OCI-LY1 (cell line): ENCODE results near the gene HDC.

Experiments
- H2AFZ ChIP-seq: fragments of 200-600 bp; sonication (generic), shearing (Covaris generic); 2 replicates; pipeline ENCODE4 v1.6.0; 2014; ENCODE audit warnings: antibody characterized with exemption, mild to moderate bottlenecking, low read length
- H3F3A ChIP-seq: fragments of 200-600 bp; sonication (generic), shearing (Covaris generic); 2 replicates; pipeline ENCODE4 v1.6.0; 2014; ENCODE audit warnings: mild to moderate bottlenecking, antibody characterized with exemption, low read length, moderate library complexity; ENCODE audit not compliant: insufficient read depth
- H3K27ac ChIP-seq: fragments of 200-600 bp; sonication (generic); 2 replicates; pipeline ENCODE4 v1.5.1; 2014; ENCODE audit warnings: low read length, mixed run types, mild to moderate bottlenecking, low read depth; ENCODE audit not compliant: poor library complexity, severe bottlenecking
- H3K27me3 ChIP-seq: fragments of 200-600 bp; sonication (generic); 2 replicates; pipeline ENCODE4 v1.6.0; 2014; ENCODE audit warnings: antibody characterized with exemption, mild to moderate bottlenecking, low read length, moderate library complexity; ENCODE audit not compliant: insufficient read depth
- H3K36me3 ChIP-seq: fragments of 200-600 bp; sonication (generic); 2 replicates; pipeline ENCODE4 v1.6.1; 2014; ENCODE audit warnings: mild to moderate bottlenecking, antibody characterized with exemption, low read length, moderate library complexity, mixed read lengths; ENCODE audit not compliant: insufficient read depth
- H3K4me1 ChIP-seq: fragments of 200-600 bp; sonication (generic); 2 replicates; pipeline ENCODE4 v1.5.1; 2014; ENCODE audit warnings: mild to moderate bottlenecking, low read length, moderate library complexity; ENCODE audit not compliant: insufficient read depth, severe bottlenecking
- H3K4me2 ChIP-seq: fragments of 200-600 bp; sonication (generic), shearing (Covaris generic); 2 replicates; pipeline ENCODE4 v1.6.1; 2014; ENCODE audit warnings: low read length
- H3K4me3 ChIP-seq: fragments of 200-600 bp; sonication (generic); 2 replicates; pipeline ENCODE4 v1.5.1; 2014; ENCODE audit warnings: low read length, low read depth, mild to moderate bottlenecking, mixed read lengths; ENCODE audit not compliant: poor library complexity, severe bottlenecking
- H3K79me2 ChIP-seq: fragments of 200-600 bp; shearing (Covaris generic); 2 replicates; pipeline ENCODE4 v1.6.1; 2016; ENCODE audit warnings: mixed run types, low read length, mixed read lengths; ENCODE audit not compliant: insufficient read depth
- H3K9ac ChIP-seq: fragments of 200-600 bp; sonication (generic), shearing (Covaris generic); 2 replicates; pipeline ENCODE4 v1.6.1; 2014; ENCODE audit warnings: mild to moderate bottlenecking, low read length, mixed read lengths
- H3K9me2 ChIP-seq: fragments of 200-600 bp; sonication (generic), shearing (Covaris generic); 2 replicates; pipeline ENCODE4 v1.6.1; 2014; ENCODE audit warnings: low read depth, mild to moderate bottlenecking, low read length, mixed read lengths
- H3K9me3 ChIP-seq: fragments of 200-600 bp; shearing (Covaris generic); 2 replicates; pipeline ENCODE4 v1.6.1; 2014; ENCODE audit warnings: low read length, mixed read lengths
- H4K20me1 ChIP-seq: fragments of 200-600 bp; sonication (generic), shearing (Covaris generic); 2 replicates; pipeline ENCODE4 v1.6.0; 2016; ENCODE audit warnings: mild to moderate bottlenecking, low read length; ENCODE audit not compliant: insufficient read depth
- CTCF ChIP-seq: fragments of 200-600 bp; sonication (generic), shearing (Covaris generic); IDR thresholded peaks from 2 replicates; pipeline ENCODE4 v1.5.1; 2017; ENCODE audit warnings: mild to moderate bottlenecking, antibody characterized with exemption, low read length, moderate library complexity, mixed read lengths
- EZH2 ChIP-seq: fragments of 200-600 bp; sonication (generic), shearing (Covaris generic); IDR thresholded peaks from 2 replicates; pipeline ENCODE4 v1.8.0; 2017; ENCODE audit warnings: borderline replicate concordance, mixed run types, mild to moderate bottlenecking, antibody characterized with exemption, low read length, moderate library complexity, mixed read lengths

HDC gene

GRCh38 chr15:50267577-50267976 lies 2.1 kb upstream of the HDC start:
- H3F3A ChIP-seq: no peaks in the 10 kb centered on the region

DNA sequence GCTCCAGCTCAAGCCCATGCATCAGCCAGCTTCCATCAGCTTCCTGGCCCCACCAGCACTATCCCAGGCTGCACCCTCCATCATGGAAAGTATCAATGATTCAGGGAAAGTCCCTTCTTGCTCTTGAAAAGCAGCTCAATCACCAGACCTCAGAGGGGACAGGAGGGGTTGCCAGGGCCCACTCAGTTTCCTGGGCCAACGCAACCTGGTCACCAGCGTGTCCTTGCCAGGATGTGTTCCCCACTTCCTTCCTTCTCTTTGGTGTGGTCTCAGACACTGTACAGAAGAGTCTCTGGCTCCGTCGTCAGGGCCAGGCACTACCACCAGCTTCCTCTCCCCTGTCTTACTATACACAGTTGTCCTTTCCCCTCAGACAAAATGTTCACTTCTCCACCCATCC lies 3.0 kb downstream of the HDC start:
- Histone ChIP-seq H3K9me3 (no peaks in the 10 kb centered on the region), H3K36me3 (no peaks in the 10 kb centered on the region), H3K4me1 (no peaks in the 10 kb centered on the region), H3K9ac (no peak overlapping the region), H3K4me3 (no peak overlapping the region), H3K9me2 (no peaks in the 10 kb centered on the region), H3K27me3 (0 out of 2 replicates have a peak, but pooled peaks cover 4% of the 10 kb centered on the region), H4K20me1 (no peaks in the 10 kb centered on the region), H3F3A (no peaks in the 10 kb centered on the region), H3K4me2 (no peak overlapping the region), H2AFZ (no peak overlapping the region), H3K27ac (no peak overlapping the region), H3K79me2 (no peaks in the 10 kb centered on the region)
- TF ChIP-seq CTCF: no peak
- no peak for TF ChIP-seq EZH2

More at GRCh38 chr15:50267577-50267976, 2.1 kb upstream of the HDC start:
- H3K27ac ChIP-seq: no peak overlapping the region
- no peaks in the 10 kb centered on the region for H3K9me2 ChIP-seq
- no peaks in the 10 kb centered on the region for H3K9me3 ChIP-seq
- H3K9ac ChIP-seq: no peak overlapping the region
- no peaks in the 10 kb centered on the region for H3K4me1 ChIP-seq
- no peak overlapping the region for H3K4me2 ChIP-seq
- H3K36me3 ChIP-seq: no peaks in the 10 kb centered on the region
- H3K27me3 ChIP-seq: 0 out of 2 replicates have a peak, but pooled peaks cover 4% of the 10 kb centered on the region
- no peaks in the 10 kb centered on the region for H4K20me1 ChIP-seq
- no peak overlapping the region for H3K4me3 ChIP-seq
- TF ChIP-seq CTCF (no peak), EZH2 (no peak)
- H3K79me2 ChIP-seq: no peaks in the 10 kb centered on the region
- H2AFZ ChIP-seq: no peak overlapping the region

- H3K4me3 ChIP-seq: no peak overlapping the region
- H3K4me2 ChIP-seq: no peak overlapping the region
- no peaks in the 10 kb centered on the region for H4K20me1 ChIP-seq
- no peaks in the 10 kb centered on the region for H3K9me3 ChIP-seq
- H3K36me3 ChIP-seq: no peaks in the 10 kb centered on the region
- H3F3A ChIP-seq: no peaks in the 10 kb centered on the region
- H3K79me2 ChIP-seq: no peaks in the 10 kb centered on the region
- no peak overlapping the region for H3K9ac ChIP-seq
- H3K27me3 ChIP-seq: 0 out of 2 replicates have a peak, but pooled peaks cover 4% of the 10 kb centered on the region
- no peak for TF ChIP-seq EZH2
- H3K27ac ChIP-seq: no peak overlapping the region
- no peaks in the 10 kb centered on the region for H3K9me2 ChIP-seq
- H2AFZ ChIP-seq: no peak overlapping the region
- no peaks in the 10 kb centered on the region for H3K4me1 ChIP-seq
Observed at GRCh38 chr15:50261981-50262380, 3.5 kb downstream of the HDC start.

DNA sequence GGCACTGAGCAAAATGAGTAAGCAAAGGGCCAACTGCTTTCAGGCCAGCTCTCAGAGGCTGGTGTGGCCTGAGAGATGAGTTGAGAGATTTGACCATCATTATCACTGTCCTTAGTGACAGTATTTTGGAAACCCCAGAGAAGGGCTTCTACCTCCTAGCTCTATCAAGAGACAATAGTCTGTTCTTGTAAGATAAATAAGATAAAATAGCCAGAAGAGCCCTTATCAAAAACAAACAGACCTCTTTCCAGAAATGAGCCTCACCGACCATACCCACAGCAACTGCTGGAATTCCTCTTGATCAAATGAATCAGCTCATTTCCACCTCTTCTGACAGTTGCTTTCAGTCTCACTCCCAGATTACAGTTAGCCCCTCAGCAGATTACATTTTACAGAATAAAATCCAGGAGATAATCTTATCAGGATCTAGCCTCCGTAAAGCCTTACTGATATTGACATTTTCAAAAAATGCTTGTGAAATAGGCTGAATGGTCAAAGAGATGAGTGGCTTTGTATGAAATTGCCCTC lies 4.5 kb downstream of the HDC start:
- no peaks in the 10 kb centered on the region for H4K20me1 ChIP-seq
- no peak overlapping the region for H2AFZ ChIP-seq
- no peak overlapping the region for H3K27ac ChIP-seq
- no peaks in the 10 kb centered on the region for H3F3A ChIP-seq
- no peaks in the 10 kb centered on the region for H3K9me2 ChIP-seq
- no peaks in the 10 kb centered on the region for H3K79me2 ChIP-seq
- no peak overlapping the region for H3K4me2 ChIP-seq
- H3K9ac ChIP-seq: no peak overlapping the region
- H3K36me3 ChIP-seq: no peaks in the 10 kb centered on the region
- TF ChIP-seq CTCF (no peak), EZH2 (no peak)
- H3K4me1 ChIP-seq: no peaks in the 10 kb centered on the region
- no peaks in the 10 kb centered on the region for H3K9me3 ChIP-seq
- H3K4me3 ChIP-seq: no peak overlapping the region
- H3K27me3 ChIP-seq: 0 out of 2 replicates have a peak, but pooled peaks cover 4% of the 10 kb centered on the region
